OCI-M1 (cell line): ENCODE results near the gene SLC38A5.

ENCODE experiments used
- DNase-seq: peaks from one replicate; lab custom pipeline; 2025; lab: John Stamatoyannopoulos, UW

The SLC38A5 gene

DNA sequence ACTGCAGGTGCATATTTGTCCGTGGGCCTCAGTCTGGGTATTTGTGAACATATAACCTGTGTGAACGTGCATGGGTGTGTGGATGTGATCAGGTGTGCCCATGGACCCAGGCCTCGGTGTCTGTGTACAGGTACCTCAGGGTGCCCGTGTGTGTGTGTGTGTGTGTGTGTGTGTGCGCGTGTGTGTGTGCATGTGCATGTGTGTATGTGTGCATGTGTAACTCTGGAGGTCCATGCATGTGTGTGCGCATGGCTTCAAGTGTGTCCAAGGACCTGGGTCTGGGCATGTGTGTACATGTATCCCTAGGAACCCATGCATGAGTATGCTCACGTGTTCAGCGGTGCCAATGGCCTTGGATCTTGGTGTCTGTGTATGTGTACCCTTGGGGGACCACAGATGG is 21.7 kb upstream of the SLC38A5 start:
- no peak for DNase-seq

GRCh38 chrX:48490661-48491060 is 20.6 kb upstream of the SLC38A5 start:
- no peak for DNase-seq

DNA sequence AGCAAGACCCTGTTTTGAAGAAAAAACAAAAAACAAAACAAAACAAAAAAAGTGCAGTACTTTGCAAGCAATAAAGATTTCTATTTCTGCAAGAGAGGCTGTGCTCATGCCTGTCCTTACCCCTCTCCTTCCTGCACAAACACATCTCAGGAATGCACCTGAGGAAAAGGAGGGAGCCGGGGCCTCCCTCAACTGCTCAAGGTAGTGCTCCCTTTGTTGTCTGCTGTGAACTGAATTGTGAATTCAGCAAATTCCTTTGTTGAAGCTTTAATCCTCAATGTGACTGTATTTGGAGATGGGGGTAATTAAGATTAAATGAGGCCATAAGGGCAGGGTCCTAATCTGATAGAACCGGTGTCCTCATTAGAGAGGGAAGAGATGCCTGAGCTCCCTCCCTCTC is 19.8 kb upstream of the SLC38A5 start:
- DNase-seq: no peak

DNA sequence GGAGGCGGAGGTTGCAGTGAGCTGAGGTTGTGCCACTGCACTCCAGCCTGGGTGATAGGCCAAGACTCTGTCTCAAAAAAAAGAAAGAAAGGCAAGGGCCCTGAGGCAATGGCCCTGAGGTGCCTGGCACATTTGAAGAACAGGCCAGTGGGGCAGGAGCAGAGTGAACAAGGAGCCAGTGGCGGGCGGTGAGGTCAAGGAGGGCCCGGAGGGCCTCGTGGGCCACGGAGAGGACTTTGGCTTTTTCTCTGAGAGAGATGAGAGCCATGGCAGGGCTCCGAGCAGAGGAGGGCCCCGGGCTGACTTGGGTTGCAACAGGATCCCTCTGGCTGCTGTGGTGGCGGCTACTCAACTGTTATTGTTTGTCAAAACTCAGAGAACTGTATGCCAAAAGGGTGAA is 19.2 kb upstream of the SLC38A5 start:
- DNase-seq: no peak

DNA sequence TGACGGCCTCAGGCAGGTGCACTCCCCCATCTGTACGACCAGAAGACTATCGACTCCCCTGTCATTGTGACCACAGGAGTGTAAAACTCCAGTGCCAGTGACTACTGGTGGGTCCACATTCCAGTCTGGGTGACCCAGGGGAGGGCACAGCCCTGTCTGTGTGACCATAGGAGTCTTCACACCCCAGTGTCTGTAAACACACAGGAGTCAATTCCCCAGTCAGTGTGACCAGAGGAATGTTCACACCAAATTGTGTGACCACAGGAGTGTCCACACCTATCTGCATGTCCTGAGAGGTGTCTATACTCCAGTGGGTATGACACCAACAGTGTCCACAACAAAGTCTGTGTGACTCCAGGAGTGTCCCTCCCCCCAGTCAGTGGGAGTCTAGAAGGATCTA is 18.0 kb upstream of the SLC38A5 start:
- DNase-seq: no peak

- no peak for DNase-seq
Observed at GRCh38 chrX:48487362-48487798, 17.3 kb upstream of the SLC38A5 start.

GRCh38 chrX:48482526-48482925 is 12.5 kb upstream of the SLC38A5 start:
- DNase-seq: no peak

- no peak for DNase-seq
Observed at GRCh38 chrX:48480583-48480982, 10.5 kb upstream of the SLC38A5 start.

- no peak for DNase-seq
Observed at GRCh38 chrX:48480142-48480541, 10.1 kb upstream of the SLC38A5 start.

- DNase-seq: no peak
Observed at GRCh38 chrX:48478806-48479205, 8.7 kb upstream of the SLC38A5 start.

- no peak for DNase-seq
Observed at GRCh38 chrX:48477960-48478755, 8.1 kb upstream of the SLC38A5 start.

GRCh38 chrX:48476919-48477318 is 6.9 kb upstream of the SLC38A5 start:
- no peak for DNase-seq

GRCh38 chrX:48475774-48476577 is 5.9 kb upstream of the SLC38A5 start, which contains the start of gene FTSJ1:
Gene FTSJ1 (plus strand): TSS chrX:48476199. CDS start chrX:48478048, 1,849 bp downstream.
- peak; percentile 91 for DNase-seq

DNA sequence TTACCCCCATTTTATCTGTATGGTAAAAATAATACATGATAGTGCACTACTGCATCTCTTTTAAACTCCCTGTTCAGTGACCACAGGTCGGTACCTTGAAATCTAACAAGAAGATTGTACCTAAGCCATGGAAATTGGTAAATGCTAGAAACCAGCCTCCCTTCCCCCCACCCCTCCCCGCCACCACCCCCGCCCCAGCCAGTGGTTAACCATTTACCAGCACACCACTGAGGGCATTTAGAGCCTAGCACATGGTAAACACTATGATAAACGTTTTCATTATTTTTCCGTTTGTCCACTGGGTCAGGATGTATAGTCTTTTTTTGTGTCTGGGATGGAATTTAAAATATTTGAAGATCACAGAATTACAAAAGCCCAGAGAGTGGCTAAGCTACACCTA is 5.2 kb upstream of the SLC38A5 start:
- DNase-seq: peak; percentile 59

DNA sequence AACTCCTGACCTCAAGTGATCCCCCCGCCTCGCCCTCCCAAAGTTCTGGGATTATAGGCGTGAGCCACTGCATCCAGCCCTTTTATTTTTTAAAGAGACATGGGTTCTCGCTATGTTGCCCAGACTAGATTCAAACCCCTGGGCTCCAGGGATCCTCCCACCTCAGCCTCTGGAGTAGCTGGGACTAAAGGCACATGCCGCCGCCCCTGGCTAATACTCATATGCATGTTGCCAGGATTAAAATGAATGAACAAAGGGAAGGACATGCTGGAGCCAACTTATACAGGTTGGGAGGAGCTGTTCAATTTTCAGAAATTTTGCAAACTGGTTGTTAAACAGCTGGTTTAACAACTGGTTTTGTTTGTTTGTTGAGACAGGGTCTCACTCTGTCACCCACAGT is 4.5 kb upstream of the SLC38A5 start:
- no peak for DNase-seq

GRCh38 chrX:48474127-48474526 is 4.1 kb upstream of the SLC38A5 start:
- DNase-seq: peak; percentile 40

DNA sequence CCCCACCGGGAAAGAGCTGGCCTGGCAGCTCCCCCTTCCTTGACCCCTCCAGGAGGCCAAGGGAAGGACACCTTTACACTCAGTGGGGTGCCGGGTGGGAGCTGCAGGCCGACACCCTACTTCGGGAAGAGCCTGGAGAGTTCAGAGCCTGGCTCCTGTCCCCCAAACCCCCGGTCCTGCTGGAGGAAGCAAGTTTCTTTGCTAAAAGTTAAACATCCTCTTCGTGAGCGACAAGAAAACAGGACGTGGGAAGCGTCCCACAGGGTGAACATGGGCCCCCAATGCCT is 3.6 kb upstream of the SLC38A5 start:
- DNase-seq: no peak

GRCh38 chrX:48472851-48473703 is 3.0 kb upstream of the SLC38A5 start:
- peak; percentile 6 for DNase-seq

DNA sequence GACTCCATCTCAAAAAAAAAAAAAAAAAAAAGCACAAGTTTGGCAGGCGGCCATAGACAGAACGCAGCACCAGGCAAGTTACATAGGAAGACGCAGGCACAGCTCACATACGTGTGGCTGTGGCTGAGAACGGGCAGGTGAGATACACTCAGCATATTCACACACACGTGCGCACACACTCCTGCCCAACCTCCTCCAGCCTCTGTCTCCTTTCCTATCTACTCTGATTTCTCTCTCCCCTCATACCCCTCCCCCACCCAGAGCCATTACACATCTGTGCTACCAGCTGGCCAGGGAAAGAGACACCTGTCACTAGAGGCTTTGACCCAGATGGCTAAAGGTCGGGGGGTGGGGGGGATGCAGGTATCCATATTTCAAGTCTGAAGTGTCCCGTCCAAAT is 2.2 kb upstream of the SLC38A5 start:
- no peak for DNase-seq

GRCh38 chrX:48471504-48471903 is 1.4 kb upstream of the SLC38A5 start:
- no peak for DNase-seq

DNA sequence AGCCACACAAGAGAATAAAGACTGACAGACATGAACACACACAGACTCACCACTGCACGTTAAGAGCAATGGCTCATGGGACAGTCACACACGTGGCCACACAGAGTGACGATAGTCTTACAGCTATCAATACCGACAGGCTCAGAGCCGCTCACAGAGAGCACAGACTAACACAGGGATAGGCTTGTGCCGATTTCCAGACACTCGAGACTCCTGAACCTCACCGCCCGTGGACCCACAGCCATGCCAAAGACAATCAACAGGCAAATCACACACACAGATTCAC is 716 bp upstream of the SLC38A5 start:
- no peak for DNase-seq
